Panc1 (cell line): ENCODE measurements around the gene SLCO3A1. TPM values are rescaled to one million over a fixed set of nuclear protein-coding genes. Genes with fewer than 3 reads are reported as not detected.

ENCODE experiments used
- ATAC-seq: fragments of 200-7000 bp; cut with Tn5 transposase; 2 replicates; pipeline ENCODE4 v1.9.1; 2020; ENCODE audit warnings: mild to moderate bottlenecking, moderate library complexity
- BruUV-seq: library from RNA; stranded (reverse); fragments of 400-500 nt; replicated peaks from 2 replicates; lab custom pipeline; 2021; lab: Mats Ljungman, UMichigan
- CTCF ChIA-PET: fragments of 300-600 bp; sonication (Branson Sonifier 250); formaldehyde crosslinking; loops from one replicate; lab custom pipeline; 2022; ENCODE audit warnings: antibody characterized with exemption; lab: Charles Lee
- POLR2A ChIA-PET: fragments of 300-600 bp; sonication (Branson Sonifier 250); formaldehyde crosslinking; loops from one replicate; lab custom pipeline; 2022; ENCODE audit warnings: antibody characterized with exemption; lab: Charles Lee
- DNase-seq: peaks from one replicate; pipeline ENCODE4 v3.0.0-alpha.2; 2010; ENCODE audit warnings: low read depth, low spot score
- H3K27ac ChIP-seq: 2 replicates; pipeline ENCODE4 v1.5.1; 2011; ENCODE audit warnings: mild to moderate bottlenecking, low read length, inconsistent platforms
- H3K27me3 ChIP-seq: fragments of 200-500 bp; sonication (Bioruptor generic); 2 replicates; pipeline ENCODE4 v1.6.0; 2014; ENCODE audit warnings: low read length, inconsistent platforms; ENCODE audit not compliant: control insufficient read depth, insufficient read depth
- H3K36me3 ChIP-seq: fragments of 200-500 bp; sonication (Bioruptor generic); 2 replicates; pipeline ENCODE4 v1.5.1; 2014; ENCODE audit warnings: inconsistent platforms, mild to moderate bottlenecking, low read length, moderate library complexity; ENCODE audit not compliant: control insufficient read depth, insufficient read depth
- H3K4me1 ChIP-seq: 2 replicates; pipeline ENCODE4 v1.5.1; 2011; ENCODE audit warnings: inconsistent platforms, mild to moderate bottlenecking, low read length, moderate library complexity; ENCODE audit not compliant: control insufficient read depth, insufficient read depth
- H3K4me3 ChIP-seq, 2 experiments: 2 replicates each; pipeline ENCODE4 v1.5.1; 2011 to 2012; ENCODE audit warnings: low read depth in 2 of 2, low read length in 2 of 2, mild to moderate bottlenecking in 2 of 2, inconsistent platforms in 1 of 2, moderate library complexity in 1 of 2
- H3K9me3 ChIP-seq: fragments of 200-500 bp; sonication (Bioruptor generic); 2 replicates; pipeline ENCODE4 v1.5.1; 2014; ENCODE audit warnings: low read depth, mild to moderate bottlenecking, inconsistent platforms, low read length, moderate library complexity; ENCODE audit not compliant: control insufficient read depth, insufficient read depth
- POLR2AphosphoS5 ChIP-seq: IDR thresholded peaks from 2 replicates; pipeline ENCODE4 v1.6.1; 2012; ENCODE audit warnings: mild to moderate bottlenecking, low read depth, low read length, moderate library complexity
- SIN3A ChIP-seq: IDR thresholded peaks from 2 replicates; pipeline ENCODE4 v1.6.1; 2012; ENCODE audit warnings: low read depth, mild to moderate bottlenecking, low read length, moderate library complexity, borderline replicate concordance; ENCODE audit not compliant: insufficient read depth
- TCF7L2 ChIP-seq: IDR thresholded peaks from 2 replicates; pipeline ENCODE4 v1.6.1; 2011; ENCODE audit warnings: mild to moderate bottlenecking, low read depth, low read length, inconsistent platforms
- in situ Hi-C: cut with HindIII; loops from 2 replicates; pipeline ENCODE4 v1.10.0; 2016; ENCODE audit warnings: low sequenced_read_pairs, low pct_unique_long_range_greater_than_20kb
- intact Hi-C: fragments of 100-400 bp; cut with micrococcal nuclease; formaldehyde crosslinking; loops from one replicate; pipeline ENCODE4 v1.10.0; 2022; ENCODE audit not compliant: unreplicated experiment
- total RNA-seq: library from RNA; stranded (reverse); gene quantifications from one replicate; pipeline ENCODE4 v1.2.1, GENCODE V29; 2021; ENCODE audit not compliant: unreplicated experiment
- TF ChIP-seq, protein P1 (sequence below): fragments of 450-650 bp; IDR thresholded peaks from 2 replicates; pipeline ENCODE4 v1.5.1; 2017; ENCODE audit warnings: mild to moderate bottlenecking
- TF ChIP-seq, protein P2 (sequence below), 2 experiments: IDR thresholded peaks; 2 replicates each; pipeline ENCODE4 v1.6.1; 2011 to 2012; ENCODE audit warnings: low read depth in 2 of 2, control low read depth in 1 of 2, low read length in 1 of 2, mild to moderate bottlenecking in 1 of 2, moderate library complexity in 1 of 2; ENCODE audit not compliant: insufficient read depth in 1 of 2

SLCO3A1 gene
- total RNA-seq, 1 experiment from 2014 or later, result 20.6 TPM

DNA sequence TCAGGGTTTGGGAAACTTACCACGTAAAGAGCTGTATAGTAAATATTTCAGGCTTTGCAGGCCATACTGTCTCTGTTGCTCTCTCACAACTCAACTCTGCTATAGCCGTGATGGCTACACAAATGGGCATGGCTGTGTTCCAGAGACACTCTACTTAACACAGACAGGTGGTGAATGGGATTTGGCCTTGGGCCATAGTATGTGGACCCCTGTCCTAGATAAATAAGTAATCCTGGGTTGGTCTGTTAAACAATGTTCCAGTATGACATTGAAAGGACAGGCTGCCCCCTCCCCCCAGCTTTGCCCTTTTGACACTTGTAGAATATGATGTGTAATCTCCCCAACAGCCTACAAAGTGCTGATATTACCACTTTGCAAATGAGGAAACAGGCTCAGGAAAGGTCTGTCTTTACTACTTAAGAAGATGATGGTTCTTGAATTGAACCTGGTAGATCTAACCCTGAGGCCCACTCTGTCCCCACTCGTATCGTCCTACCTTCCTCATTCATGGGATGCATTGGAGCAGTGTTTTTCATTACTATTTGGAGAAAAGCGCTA, 38.4 kb downstream of the SLCO3A1 start:
- CTCF ChIA-PET, result interaction anchor here (0.6 kb wide), 2 partner anchors 268 to 510 kb away, joined by 3 read pairs; no protein-coding TSS in a partner anchor
- intact Hi-C loops, result no loop called here
- POLR2A ChIA-PET, result no interaction called here

DNA sequence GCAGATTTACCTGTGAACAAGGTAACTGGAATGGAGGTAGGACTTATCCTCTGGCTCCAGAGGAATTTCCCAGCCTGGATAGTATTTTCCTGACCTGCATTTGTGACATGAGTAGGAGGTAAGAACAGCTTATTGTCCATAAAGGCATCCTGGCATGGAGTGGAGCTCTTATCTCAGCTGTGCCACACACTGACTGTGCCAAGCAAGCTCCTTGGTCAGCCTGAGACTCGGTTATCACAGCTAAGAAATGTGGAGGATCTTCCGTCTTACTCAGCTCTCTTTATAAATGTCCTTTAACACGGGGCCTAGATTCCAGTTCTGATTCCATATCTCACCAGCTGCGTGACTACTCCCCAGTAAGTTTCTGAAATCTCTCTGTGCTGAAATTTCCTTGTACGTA, 38.9 kb downstream of the SLCO3A1 start:
- Histone ChIP-seq H3K4me3 (no peak overlapping the region), H3K36me3 (no peaks in the 10 kb centered on the region), H3K27me3 (no peaks in the 10 kb centered on the region), H3K9me3 (peaks cover 3% of the 10 kb centered on the region; the same call in 1 of the 2 replicates), H3K4me1 (peaks cover 4% of the 10 kb centered on the region), H3K27ac (no peak overlapping the region)
- DNase-seq, result no peak
- ChIA-PET POLR2A (no interaction called here), CTCF (interaction anchor here (0.6 to 0.7 kb wide), 2 partner anchors 66 to 268 kb away, joined by 3 to 4 read pairs; no protein-coding TSS in a partner anchor)
- TF ChIP-seq SIN3A, result no peak
- TF ChIP-seq POLR2AphosphoS5, result no peak
- TF ChIP-seq TCF7L2, result no peak
- TF ChIP-seq, protein P1, sequence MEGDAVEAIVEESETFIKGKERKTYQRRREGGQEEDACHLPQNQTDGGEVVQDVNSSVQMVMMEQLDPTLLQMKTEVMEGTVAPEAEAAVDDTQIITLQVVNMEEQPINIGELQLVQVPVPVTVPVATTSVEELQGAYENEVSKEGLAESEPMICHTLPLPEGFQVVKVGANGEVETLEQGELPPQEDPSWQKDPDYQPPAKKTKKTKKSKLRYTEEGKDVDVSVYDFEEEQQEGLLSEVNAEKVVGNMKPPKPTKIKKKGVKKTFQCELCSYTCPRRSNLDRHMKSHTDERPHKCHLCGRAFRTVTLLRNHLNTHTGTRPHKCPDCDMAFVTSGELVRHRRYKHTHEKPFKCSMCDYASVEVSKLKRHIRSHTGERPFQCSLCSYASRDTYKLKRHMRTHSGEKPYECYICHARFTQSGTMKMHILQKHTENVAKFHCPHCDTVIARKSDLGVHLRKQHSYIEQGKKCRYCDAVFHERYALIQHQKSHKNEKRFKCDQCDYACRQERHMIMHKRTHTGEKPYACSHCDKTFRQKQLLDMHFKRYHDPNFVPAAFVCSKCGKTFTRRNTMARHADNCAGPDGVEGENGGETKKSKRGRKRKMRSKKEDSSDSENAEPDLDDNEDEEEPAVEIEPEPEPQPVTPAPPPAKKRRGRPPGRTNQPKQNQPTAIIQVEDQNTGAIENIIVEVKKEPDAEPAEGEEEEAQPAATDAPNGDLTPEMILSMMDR, result no peak
- TF ChIP-seq, protein P2, sequence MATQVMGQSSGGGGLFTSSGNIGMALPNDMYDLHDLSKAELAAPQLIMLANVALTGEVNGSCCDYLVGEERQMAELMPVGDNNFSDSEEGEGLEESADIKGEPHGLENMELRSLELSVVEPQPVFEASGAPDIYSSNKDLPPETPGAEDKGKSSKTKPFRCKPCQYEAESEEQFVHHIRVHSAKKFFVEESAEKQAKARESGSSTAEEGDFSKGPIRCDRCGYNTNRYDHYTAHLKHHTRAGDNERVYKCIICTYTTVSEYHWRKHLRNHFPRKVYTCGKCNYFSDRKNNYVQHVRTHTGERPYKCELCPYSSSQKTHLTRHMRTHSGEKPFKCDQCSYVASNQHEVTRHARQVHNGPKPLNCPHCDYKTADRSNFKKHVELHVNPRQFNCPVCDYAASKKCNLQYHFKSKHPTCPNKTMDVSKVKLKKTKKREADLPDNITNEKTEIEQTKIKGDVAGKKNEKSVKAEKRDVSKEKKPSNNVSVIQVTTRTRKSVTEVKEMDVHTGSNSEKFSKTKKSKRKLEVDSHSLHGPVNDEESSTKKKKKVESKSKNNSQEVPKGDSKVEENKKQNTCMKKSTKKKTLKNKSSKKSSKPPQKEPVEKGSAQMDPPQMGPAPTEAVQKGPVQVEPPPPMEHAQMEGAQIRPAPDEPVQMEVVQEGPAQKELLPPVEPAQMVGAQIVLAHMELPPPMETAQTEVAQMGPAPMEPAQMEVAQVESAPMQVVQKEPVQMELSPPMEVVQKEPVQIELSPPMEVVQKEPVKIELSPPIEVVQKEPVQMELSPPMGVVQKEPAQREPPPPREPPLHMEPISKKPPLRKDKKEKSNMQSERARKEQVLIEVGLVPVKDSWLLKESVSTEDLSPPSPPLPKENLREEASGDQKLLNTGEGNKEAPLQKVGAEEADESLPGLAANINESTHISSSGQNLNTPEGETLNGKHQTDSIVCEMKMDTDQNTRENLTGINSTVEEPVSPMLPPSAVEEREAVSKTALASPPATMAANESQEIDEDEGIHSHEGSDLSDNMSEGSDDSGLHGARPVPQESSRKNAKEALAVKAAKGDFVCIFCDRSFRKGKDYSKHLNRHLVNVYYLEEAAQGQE (IDR thresholded peaks at IDR 0.05; ENCODE audit: insufficient read depth in 1 of 2, low read depth in 2 of 2, low read length in 1 of 2), result no peak
- in situ Hi-C loops, result no loop called here
- intact Hi-C loops, result no loop called here
- ATAC-seq, result no peak
- BruUV-seq, result no TSS peak

More for the DNA sequence above, 38.4 kb downstream of the SLCO3A1 start:
- no peak overlapping the region for H3K4me3 ChIP-seq
- TF ChIP-seq, protein P1, result no peak
- TF ChIP-seq POLR2AphosphoS5 (no peak), SIN3A (no peak), TCF7L2 (no peak)
- TF ChIP-seq, protein P2 (IDR thresholded peaks at IDR 0.05; ENCODE audit: insufficient read depth in 1 of 2, low read depth in 2 of 2, low read length in 1 of 2), result no peak
- BruUV-seq, result no TSS peak
- H3K4me1 ChIP-seq, result peaks cover 4% of the 10 kb centered on the region
- H3K27me3 ChIP-seq, result no peaks in the 10 kb centered on the region
- no peak overlapping the region for H3K27ac ChIP-seq
- no peak for ATAC-seq
- no peak for DNase-seq
- no peaks in the 10 kb centered on the region for H3K36me3 ChIP-seq
- in situ Hi-C loops, result no loop called here
- H3K9me3 ChIP-seq, result peaks cover 3% of the 10 kb centered on the region; the same call in 1 of the 2 replicates
